Karpas-422 (cell line): ENCODE measurements around the gene PI4KA. TPM values are rescaled to one million over a fixed set of nuclear protein-coding genes. Genes with fewer than 3 reads are reported as not detected.
"Not testable (repeated sequence)": the region's sequence is repeated elsewhere in the genome, so short reads cannot be mapped to it uniquely, and the experiment has no call there.

Experiments used
- DNase-seq: peaks from one replicate; pipeline ENCODE4 v3.0.0-alpha.2; 2015
- H2AFZ ChIP-seq: fragments of 200-600 bp; sonication (generic); 2 replicates; pipeline ENCODE4 v1.6.1; 2014; ENCODE audit warnings: antibody characterized with exemption, low read length, mixed read lengths
- H3K27ac ChIP-seq: fragments of 200-600 bp; sonication (generic); 2 replicates; pipeline ENCODE4 v1.5.1; 2014; ENCODE audit warnings: mild to moderate bottlenecking, low read length, moderate library complexity
- H3K27me3 ChIP-seq: fragments of 200-600 bp; sonication (generic); 2 replicates; pipeline ENCODE4 v1.6.1; 2014; ENCODE audit warnings: low read length, mixed read lengths
- H3K36me3 ChIP-seq: fragments of 200-600 bp; sonication (generic); 2 replicates; pipeline ENCODE4 v1.6.1; 2014; ENCODE audit warnings: low read length, mixed read lengths; ENCODE audit not compliant: insufficient read depth
- H3K4me1 ChIP-seq: fragments of 200-600 bp; sonication (generic); 2 replicates; pipeline ENCODE4 v1.6.1; 2014; ENCODE audit warnings: mild to moderate bottlenecking, low read length, mixed read lengths
- H3K4me2 ChIP-seq: fragments of 200-600 bp; sonication (generic); 2 replicates; pipeline ENCODE4 v1.6.1; 2014; ENCODE audit warnings: low read length, low read depth, mild to moderate bottlenecking; ENCODE audit not compliant: poor library complexity, severe bottlenecking
- H3K4me3 ChIP-seq: fragments of 200-600 bp; sonication (generic); 2 replicates; pipeline ENCODE4 v1.5.1; 2014; ENCODE audit warnings: mild to moderate bottlenecking, antibody characterized with exemption, low read length, mixed read lengths
- H3K79me2 ChIP-seq: fragments of 200-600 bp; sonication (generic); 2 replicates; pipeline ENCODE4 v1.6.1; 2014; ENCODE audit warnings: mild to moderate bottlenecking, low read length, mixed read lengths
- H3K9ac ChIP-seq: fragments of 200-600 bp; sonication (generic); 2 replicates; pipeline ENCODE4 v1.6.0; 2014; ENCODE audit warnings: low read length
- H3K9me2 ChIP-seq: fragments of 200-600 bp; sonication (generic), shearing (Covaris generic); replicated peaks from 2 replicates; pipeline ENCODE4 v1.6.0; 2014; ENCODE audit warnings: mild to moderate bottlenecking, low read length, moderate library complexity; ENCODE audit not compliant: insufficient read depth
- H3K9me3 ChIP-seq: fragments of 300-700, 200-600 bp; sonication (generic); 2 replicates; pipeline ENCODE4 v1.6.1; 2014; ENCODE audit warnings: low read length, mixed read lengths
- H4K20me1 ChIP-seq: fragments of 200-600 bp; sonication (generic); 2 replicates; pipeline ENCODE4 v1.6.1; 2014; ENCODE audit warnings: mild to moderate bottlenecking, antibody characterized with exemption, low read length, low read depth; ENCODE audit not compliant: insufficient read depth
- total RNA-seq: library from RNA; depleted of rRNA; stranded (reverse); fragments of >200 nt; shearing (Covaris generic); gene quantifications from 2 replicates; pipeline ENCODE4 v1.2.3, GENCODE V29; 2014; ENCODE audit warnings: low replicate concordance

Gene PI4KA
- total RNA-seq, 1 experiment from 2014 or later = 80.7 TPM

DNA sequence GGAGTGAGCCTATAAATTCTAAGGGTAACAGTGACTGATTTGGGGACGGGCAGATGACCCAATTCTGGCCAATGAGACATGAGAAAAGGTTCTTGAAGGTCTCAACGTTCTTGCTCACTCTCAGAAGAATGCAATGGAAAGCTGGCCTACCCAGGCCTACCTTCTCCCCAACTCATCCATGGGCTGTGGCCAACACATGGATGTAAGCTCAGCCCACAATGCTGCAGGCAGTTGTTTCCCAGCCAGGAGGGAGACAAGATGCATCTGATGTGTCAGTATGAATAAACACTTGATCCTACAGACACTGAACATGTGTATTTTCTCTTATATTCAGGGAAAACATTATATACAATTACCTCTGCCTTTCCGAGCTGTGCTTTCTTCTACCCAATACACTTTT is 24.4 kb downstream of the PI4KA start:
- peaks cover 48% of the 10 kb centered on the region for H3K79me2 ChIP-seq
- no peaks in the 10 kb centered on the region for H3K27me3 ChIP-seq
- H3K36me3 ChIP-seq = peaks cover 33% of the 10 kb centered on the region; the same call in 1 of the 2 replicates
- no peak for DNase-seq
- no peaks in the 10 kb centered on the region for H4K20me1 ChIP-seq
- no peak overlapping the region for H2AFZ ChIP-seq
- no peak overlapping the region for H3K27ac ChIP-seq
- H3K4me3 ChIP-seq = no peak overlapping the region
- H3K9ac ChIP-seq = no peak overlapping the region
- H3K9me3 ChIP-seq = no peaks in the 10 kb centered on the region
- H3K4me2 ChIP-seq = no peak overlapping the region
- H3K9me2 ChIP-seq = no peaks in the 10 kb centered on the region
- H3K4me1 ChIP-seq = no peaks in the 10 kb centered on the region; the same call in 1 of the 2 replicates

DNA sequence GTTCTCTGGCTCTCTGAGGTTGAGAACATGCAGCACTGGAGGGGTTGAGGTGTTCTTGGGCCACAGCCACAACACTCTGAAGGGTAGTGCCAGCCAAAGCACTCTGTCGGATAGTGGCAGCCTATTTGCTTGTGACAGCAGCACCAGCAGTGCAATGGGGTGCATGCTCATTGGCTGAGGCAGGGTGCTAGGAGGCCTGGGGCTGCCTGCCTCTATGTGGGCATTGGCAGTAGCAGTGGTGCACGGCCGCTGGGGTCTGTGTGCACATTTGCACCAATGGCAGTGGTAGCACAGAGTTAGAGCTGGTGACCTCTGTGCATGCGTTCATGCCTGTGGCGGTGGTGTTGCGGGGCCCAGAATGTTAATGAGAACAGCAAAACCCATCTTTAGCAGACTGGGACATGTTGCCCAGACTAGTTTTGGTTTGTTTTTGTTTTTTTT is 25.4 kb downstream of the PI4KA start:
- Histone ChIP-seq H3K4me3 (no peak overlapping the region), H4K20me1 (no peaks in the 10 kb centered on the region), H3K27me3 (no peaks in the 10 kb centered on the region), H3K36me3 (peaks cover 33% of the 10 kb centered on the region; the same call in 1 of the 2 replicates), H3K4me1 (no peaks in the 10 kb centered on the region; the same call in 1 of the 2 replicates), H3K4me2 (no peak overlapping the region), H3K27ac (no peak overlapping the region), H3K9me3 (no peaks in the 10 kb centered on the region), H3K9ac (no peak overlapping the region), H3K9me2 (no peaks in the 10 kb centered on the region), H2AFZ (no peak overlapping the region), H3K79me2 (peaks cover 38% of the 10 kb centered on the region)
- DNase-seq = no peak

DNA sequence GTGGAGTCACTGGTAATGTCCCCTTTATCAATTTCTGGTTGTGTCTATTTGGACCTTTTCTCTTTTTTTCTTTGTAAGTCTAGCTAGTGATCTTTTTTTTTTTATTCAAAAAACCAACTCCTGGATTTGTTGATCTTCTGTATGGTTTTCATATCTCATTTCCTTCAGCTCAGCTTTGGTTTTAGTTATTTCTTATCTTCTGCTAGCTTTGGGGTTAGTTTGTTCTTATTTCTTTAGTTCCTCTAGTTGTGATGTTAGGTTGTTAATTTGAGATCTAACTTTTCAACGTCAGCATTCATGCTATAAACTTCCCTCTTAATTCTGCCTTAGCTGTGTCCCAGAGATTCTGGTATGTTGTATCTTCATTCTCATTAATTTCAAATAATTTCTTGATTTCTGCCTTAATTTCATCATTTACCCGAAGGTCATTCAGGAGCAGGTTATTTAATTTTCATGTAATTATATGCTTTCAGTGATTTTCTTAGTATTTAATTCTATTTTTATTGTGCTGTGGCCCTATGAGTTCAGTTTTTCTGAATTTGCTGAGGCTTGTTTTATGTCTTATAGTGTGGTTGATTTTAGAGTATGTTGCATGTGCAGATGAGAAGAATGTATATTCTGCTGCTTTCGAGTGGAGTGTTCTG is 29.0 kb downstream of the PI4KA start:
- H3K9ac ChIP-seq = no peak overlapping the region
- H2AFZ ChIP-seq = no peak overlapping the region
- no peaks in the 10 kb centered on the region for H4K20me1 ChIP-seq
- no peaks in the 10 kb centered on the region for H3K9me3 ChIP-seq
- H3K27me3 ChIP-seq = no peaks in the 10 kb centered on the region
- no peak overlapping the region for H3K4me3 ChIP-seq
- no peaks in the 10 kb centered on the region for H3K9me2 ChIP-seq
- no peak overlapping the region for H3K27ac ChIP-seq
- H3K36me3 ChIP-seq = peaks cover 27% of the 10 kb centered on the region; the same call in 1 of the 2 replicates
- H3K79me2 ChIP-seq = peaks cover 4% of the 10 kb centered on the region
- no peak overlapping the region for H3K4me2 ChIP-seq
- H3K4me1 ChIP-seq = no peaks in the 10 kb centered on the region
- no peak for DNase-seq

- peaks cover 24% of the 10 kb centered on the region; the same call in 1 of the 2 replicates for H3K36me3 ChIP-seq
- H3K27me3 ChIP-seq, H3K79me2 ChIP-seq, H3K4me1 ChIP-seq, H3K27ac ChIP-seq, DNase-seq, H2AFZ ChIP-seq, H4K20me1 ChIP-seq, H3K9me3 ChIP-seq, H3K4me2 ChIP-seq, H3K9ac ChIP-seq, H3K9me2 ChIP-seq, H3K4me3 ChIP-seq: not testable (repeated sequence)
Observed at GRCh38 chr22:20826373-20827152, 32.0 kb downstream of the PI4KA start.

DNA sequence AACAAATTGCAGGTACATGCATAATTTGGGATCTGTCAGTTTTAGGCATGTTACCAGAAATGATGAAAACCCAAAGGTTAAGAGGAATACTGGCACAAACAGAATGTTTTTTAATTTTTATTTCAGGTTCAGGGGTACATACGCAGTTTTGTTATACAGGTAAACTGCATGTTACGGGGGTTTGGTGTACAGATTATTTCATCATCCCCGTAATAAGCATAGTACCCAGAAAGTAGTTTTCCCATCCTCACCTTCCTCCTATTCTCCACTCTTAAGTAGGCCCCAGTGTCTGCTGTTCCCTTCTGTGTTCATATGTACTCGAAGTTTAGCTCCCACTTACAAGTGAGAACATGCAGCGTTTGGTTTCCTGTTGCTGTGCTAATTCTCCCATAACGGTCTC is 33.0 kb downstream of the PI4KA start:
- Histone ChIP-seq H3K4me3 (no peak overlapping the region), H3K4me2 (no peak overlapping the region), H3K79me2 (0 out of 2 replicates have a peak, but pooled peaks cover 3% of the 10 kb centered on the region), H3K9me2 (no peaks in the 10 kb centered on the region), H3K9me3 (no peaks in the 10 kb centered on the region), H3K27me3 (no peaks in the 10 kb centered on the region), H3K27ac (no peak overlapping the region), H2AFZ (no peak overlapping the region), H3K9ac (no peak overlapping the region), H3K4me1 (no peaks in the 10 kb centered on the region), H3K36me3 (peaks cover 17% of the 10 kb centered on the region; the same call in 1 of the 2 replicates), H4K20me1 (no peaks in the 10 kb centered on the region)
- DNase-seq = no peak

GRCh38 chr22:20825216-20825615 is 33.4 kb downstream of the PI4KA start:
- H3K9me2 ChIP-seq, H3K9ac ChIP-seq, H3K4me1 ChIP-seq, H3K4me3 ChIP-seq, H3K27ac ChIP-seq, H3K27me3 ChIP-seq, H3K4me2 ChIP-seq, H4K20me1 ChIP-seq, H3K9me3 ChIP-seq, DNase-seq, H2AFZ ChIP-seq, H3K79me2 ChIP-seq: not testable (repeated sequence)
- peaks cover 13% of the 10 kb centered on the region; the same call in 1 of the 2 replicates for H3K36me3 ChIP-seq

DNA sequence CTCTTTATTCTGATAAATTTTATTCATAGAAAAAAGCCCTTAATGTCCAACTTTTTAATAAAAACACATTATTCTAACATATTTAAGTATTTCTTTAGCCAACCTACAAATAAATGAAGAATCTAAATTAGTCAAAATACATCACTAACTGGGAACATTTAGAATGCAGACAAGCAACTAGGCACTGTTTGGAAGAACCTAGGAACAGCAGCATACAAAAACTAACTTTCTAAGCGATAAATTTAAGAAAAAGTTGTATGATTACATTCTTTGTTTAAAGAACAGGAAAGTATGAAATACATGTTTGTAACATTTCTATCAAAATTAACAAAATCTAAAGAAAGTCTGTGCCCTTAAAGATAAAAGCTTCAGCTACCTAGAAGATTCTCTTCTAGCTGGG is 35.3 kb downstream of the PI4KA start:
- no peak for DNase-seq
- no peak overlapping the region for H2AFZ ChIP-seq

GRCh38 chr22:20822240-20822639 is 36.4 kb downstream of the PI4KA start:
- H4K20me1 ChIP-seq = no peaks in the 10 kb centered on the region
- H3K4me3 ChIP-seq = no peak overlapping the region
- no peak overlapping the region for H3K4me2 ChIP-seq
- no peak overlapping the region for H3K27ac ChIP-seq
- no peaks in the 10 kb centered on the region for H3K9me3 ChIP-seq
- no peak for DNase-seq
- no peak overlapping the region for H3K9ac ChIP-seq
- H3K79me2 ChIP-seq = 0 out of 2 replicates have a peak, but pooled peaks cover 3% of the 10 kb centered on the region
- H3K27me3 ChIP-seq = no peaks in the 10 kb centered on the region
- no peak overlapping the region for H2AFZ ChIP-seq
- no peaks in the 10 kb centered on the region for H3K4me1 ChIP-seq
- H3K9me2 ChIP-seq = no peaks in the 10 kb centered on the region
- H3K36me3 ChIP-seq = peaks cover 17% of the 10 kb centered on the region; the same call in 1 of the 2 replicates

More for the DNA sequence above, 35.3 kb downstream of the PI4KA start:
- H3K4me3 ChIP-seq = no peak overlapping the region
- H3K9ac ChIP-seq = no peak overlapping the region
- H3K4me2 ChIP-seq = no peak overlapping the region
- no peaks in the 10 kb centered on the region for H3K9me2 ChIP-seq
- no peaks in the 10 kb centered on the region for H4K20me1 ChIP-seq
- peaks cover 16% of the 10 kb centered on the region; the same call in 1 of the 2 replicates for H3K36me3 ChIP-seq
- no peak overlapping the region for H3K27ac ChIP-seq
- H3K27me3 ChIP-seq = no peaks in the 10 kb centered on the region
- H3K4me1 ChIP-seq = no peaks in the 10 kb centered on the region
- 0 out of 2 replicates have a peak, but pooled peaks cover 3% of the 10 kb centered on the region for H3K79me2 ChIP-seq
- no peaks in the 10 kb centered on the region for H3K9me3 ChIP-seq
